Astrocyte (in vitro differentiated cells and primary cell): ENCODE results near the gene TSC22D1.

Experiments
- EZH2 ChIP-seq: IDR thresholded peaks from 2 replicates; pipeline ENCODE4 v1.6.1; 2012; ENCODE audit warnings: mild to moderate bottlenecking, low read length, inconsistent platforms; ENCODE audit not compliant: insufficient read depth
- TF ChIP-seq, protein P1 (sequence below): IDR thresholded peaks from 2 replicates; pipeline ENCODE4 v1.5.1; 2011; ENCODE audit warnings: low read depth, mild to moderate bottlenecking, inconsistent platforms, low read length, moderate library complexity; ENCODE audit not compliant: insufficient read depth

DNA sequence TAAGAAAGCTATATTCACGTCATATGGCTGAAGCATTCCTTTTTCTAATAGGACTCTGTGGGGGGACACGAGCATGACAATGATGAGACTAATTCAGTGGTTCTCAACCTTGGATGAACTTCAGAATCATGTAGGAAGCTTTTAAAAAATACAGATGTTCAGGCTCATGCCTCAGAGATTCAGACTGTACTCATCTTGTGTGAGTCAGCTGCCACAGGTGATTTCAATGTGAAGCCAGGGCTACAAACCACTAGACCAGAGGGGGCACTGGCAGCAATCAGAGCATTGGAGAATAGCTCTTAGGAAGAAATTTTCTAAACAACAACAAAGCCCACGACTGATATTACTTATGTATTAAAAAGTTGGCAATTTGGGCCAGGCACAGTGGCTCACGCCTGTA lies 110.8 kb downstream of the TSC22D1 start:
- TF ChIP-seq, protein P1, sequence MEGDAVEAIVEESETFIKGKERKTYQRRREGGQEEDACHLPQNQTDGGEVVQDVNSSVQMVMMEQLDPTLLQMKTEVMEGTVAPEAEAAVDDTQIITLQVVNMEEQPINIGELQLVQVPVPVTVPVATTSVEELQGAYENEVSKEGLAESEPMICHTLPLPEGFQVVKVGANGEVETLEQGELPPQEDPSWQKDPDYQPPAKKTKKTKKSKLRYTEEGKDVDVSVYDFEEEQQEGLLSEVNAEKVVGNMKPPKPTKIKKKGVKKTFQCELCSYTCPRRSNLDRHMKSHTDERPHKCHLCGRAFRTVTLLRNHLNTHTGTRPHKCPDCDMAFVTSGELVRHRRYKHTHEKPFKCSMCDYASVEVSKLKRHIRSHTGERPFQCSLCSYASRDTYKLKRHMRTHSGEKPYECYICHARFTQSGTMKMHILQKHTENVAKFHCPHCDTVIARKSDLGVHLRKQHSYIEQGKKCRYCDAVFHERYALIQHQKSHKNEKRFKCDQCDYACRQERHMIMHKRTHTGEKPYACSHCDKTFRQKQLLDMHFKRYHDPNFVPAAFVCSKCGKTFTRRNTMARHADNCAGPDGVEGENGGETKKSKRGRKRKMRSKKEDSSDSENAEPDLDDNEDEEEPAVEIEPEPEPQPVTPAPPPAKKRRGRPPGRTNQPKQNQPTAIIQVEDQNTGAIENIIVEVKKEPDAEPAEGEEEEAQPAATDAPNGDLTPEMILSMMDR = no peak
- no peak for TF ChIP-seq EZH2
